ENCODE measurements around the gene RELCH. TPM values are rescaled to one million over a fixed set of nuclear protein-coding genes. Genes with fewer than 3 reads are reported as not detected.

The RELCH gene
- polyA plus RNA-seq, 2 of the 4 experiments (the other 2 are of a cell fraction), result 13.5 to 17.5 TPM

- Histone ChIP-seq H3K4me2 (no peak overlapping the region), H3K4me1 (peaks cover 33% of the 10 kb centered on the region), H3K9me3 (no peaks in the 10 kb centered on the region), H3K4me3 (no peak overlapping the region), H3K27ac (peak overlapping the region in 1 of 2 experiments; percentile 79; a peak in 2 of 6 replicates)
- DNase-seq (ENCODE audit: low read depth in 1 of 2, low spot score in 1 of 2) (no peak), FAIRE-seq (no peak), ATAC-seq (no peak)
- TF ChIP-seq CTCF (IDR thresholded peaks at IDR 0.05), result no peak
- no peak for TF ChIP-seq CHD2 (IDR thresholded peaks at IDR 0.05; ENCODE audit: low read length, partially characterized antibody)
- no peak for TF ChIP-seq RFX5 (IDR thresholded peaks at IDR 0.05)
- no peak for TF ChIP-seq KDM5A (IDR thresholded peaks at IDR 0.05)
- TF ChIP-seq, protein P1, sequence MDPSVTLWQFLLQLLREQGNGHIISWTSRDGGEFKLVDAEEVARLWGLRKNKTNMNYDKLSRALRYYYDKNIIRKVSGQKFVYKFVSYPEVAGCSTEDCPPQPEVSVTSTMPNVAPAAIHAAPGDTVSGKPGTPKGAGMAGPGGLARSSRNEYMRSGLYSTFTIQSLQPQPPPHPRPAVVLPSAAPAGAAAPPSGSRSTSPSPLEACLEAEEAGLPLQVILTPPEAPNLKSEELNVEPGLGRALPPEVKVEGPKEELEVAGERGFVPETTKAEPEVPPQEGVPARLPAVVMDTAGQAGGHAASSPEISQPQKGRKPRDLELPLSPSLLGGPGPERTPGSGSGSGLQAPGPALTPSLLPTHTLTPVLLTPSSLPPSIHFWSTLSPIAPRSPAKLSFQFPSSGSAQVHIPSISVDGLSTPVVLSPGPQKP (IDR thresholded peaks at IDR 0.05; ENCODE audit: low read depth, low read length), result no peak
- no peak for TF ChIP-seq HOXA7 (CRISPR knock-in tag; IDR thresholded peaks at IDR 0.05)
- no peak for TF ChIP-seq JUNB (IDR thresholded peaks at IDR 0.05)
- no peak for TF ChIP-seq ZNF302 (CRISPR knock-in tag; IDR thresholded peaks at IDR 0.05)
- no peak for TF ChIP-seq USF2 (IDR thresholded peaks at IDR 0.05)
- no peak for TF ChIP-seq E2F6 (IDR thresholded peaks at IDR 0.05; ENCODE audit: borderline replicate concordance, low read depth)
- TF ChIP-seq HEYL (CRISPR knock-in tag; IDR thresholded peaks at IDR 0.05), result no peak
- TF ChIP-seq HDAC2 (IDR thresholded peaks at IDR 0.05), result no peak
- TF ChIP-seq NPAS2 (CRISPR knock-in tag; IDR thresholded peaks at IDR 0.05; ENCODE audit: borderline replicate concordance), result no peak
- TF ChIP-seq KDM1A (IDR thresholded peaks at IDR 0.05; ENCODE audit: low read depth), result no peak
- POLR2A ChIA-PET, result interaction anchor here (0.8 kb wide), 1 partner anchor 195 kb away, joined by 3 read pairs; no protein-coding TSS in a partner anchor
- 90% methylated on average over 11 of the region's 13 CpGs for WGBS (ENCODE audit: missing lambda C conversion rate)
- CTCF ChIA-PET, result interaction anchor here (1.4 kb wide), 2 partner anchors 13 to 254 kb away, joined by 3 to 4 read pairs; no protein-coding TSS in a partner anchor
Observed at GRCh38 chr18:62332964-62333695, 146.1 kb downstream of the RELCH start.

- peak overlapping the region; percentile 44 to 79; a peak in 5 of 6 replicates for H3K27ac ChIP-seq
- WGBS (ENCODE audit: missing lambda C conversion rate), result 53% methylated on average over 6 of the region's 8 CpGs
- peak overlapping the region; percentile 56 for H3K4me2 ChIP-seq
- TF ChIP-seq TFCP2L1 (CRISPR knock-in tag; IDR thresholded peaks at IDR 0.05) (no peak), EHMT2 (IDR thresholded peaks at IDR 0.05; ENCODE audit: low read depth) (no peak), ZNF302 (CRISPR knock-in tag; IDR thresholded peaks at IDR 0.05) (no peak)
- TF ChIP-seq, protein P2, sequence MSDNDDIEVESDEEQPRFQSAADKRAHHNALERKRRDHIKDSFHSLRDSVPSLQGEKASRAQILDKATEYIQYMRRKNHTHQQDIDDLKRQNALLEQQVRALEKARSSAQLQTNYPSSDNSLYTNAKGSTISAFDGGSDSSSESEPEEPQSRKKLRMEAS (IDR thresholded peaks at IDR 0.05), result 0 out of 2 replicates have a peak, but pooled peaks have one; percentile 23
- DNase-seq (ENCODE audit: low read depth in 1 of 2, low spot score in 1 of 2) (peak; percentile 35 to 41), FAIRE-seq (no peak), ATAC-seq (peak; percentile 63 to 83; a peak in 5 of 6 replicates)
- peaks cover 35% of the 10 kb centered on the region for H3K4me1 ChIP-seq
- CTCF ChIA-PET, result interaction anchor here (0.6 to 1.4 kb wide), 6 partner anchors 8 to 524 kb away, joined by 3 to 4 read pairs (median 3); partner anchors contain the start of gene TNFRSF11A
- POLR2A ChIA-PET, result no interaction called here
- no peak overlapping the region for H3K4me3 ChIP-seq
- no peaks in the 10 kb centered on the region for H3K9me3 ChIP-seq
Observed at GRCh38 chr18:62334120-62334519, 147.1 kb downstream of the RELCH start.

DNA sequence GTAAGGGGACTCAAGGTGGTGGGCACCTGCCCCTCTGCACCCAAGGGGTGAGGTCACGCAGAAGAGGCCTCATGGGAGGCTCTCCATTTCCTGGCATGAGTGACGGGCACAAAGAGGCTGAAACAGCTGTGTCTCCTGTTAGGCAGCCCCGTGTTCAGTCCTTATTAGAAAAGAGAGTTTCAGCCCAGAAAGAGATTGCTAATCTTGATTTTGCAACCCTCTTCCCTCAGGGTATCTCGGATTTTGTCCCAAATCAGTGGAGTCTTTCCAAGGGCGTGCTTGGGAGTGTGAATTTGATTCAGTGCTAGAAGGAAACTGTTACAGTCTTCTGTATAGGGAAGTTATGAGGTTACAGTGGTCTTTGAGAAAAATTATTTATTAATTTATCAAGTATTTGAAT is 148.4 kb downstream of the RELCH start:
- WGBS (ENCODE audit: missing lambda C conversion rate), result 80% methylated on average over 5 of the region's 5 CpGs
- CTCF ChIA-PET, result interaction anchor here (1.0 kb wide), 1 partner anchor 15 kb away, joined by 3 read pairs; no protein-coding TSS in a partner anchor

More for the DNA sequence above, 148.4 kb downstream of the RELCH start:
- POLR2A ChIA-PET, result no interaction called here
- Histone ChIP-seq H3K4me1 (peaks cover 34% of the 10 kb centered on the region), H3K4me2 (no peak overlapping the region), H3K4me3 (no peak overlapping the region), H3K9me3 (no peaks in the 10 kb centered on the region), H3K27ac (peak overlapping the region in 1 of 2 experiments; percentile 79; a peak in 1 of 6 replicates)
- no peak for ATAC-seq
- DNase-seq (ENCODE audit: low read depth in 1 of 2, low spot score in 1 of 2), result no peak
- no peak for FAIRE-seq
- TF ChIP-seq, protein P3, sequence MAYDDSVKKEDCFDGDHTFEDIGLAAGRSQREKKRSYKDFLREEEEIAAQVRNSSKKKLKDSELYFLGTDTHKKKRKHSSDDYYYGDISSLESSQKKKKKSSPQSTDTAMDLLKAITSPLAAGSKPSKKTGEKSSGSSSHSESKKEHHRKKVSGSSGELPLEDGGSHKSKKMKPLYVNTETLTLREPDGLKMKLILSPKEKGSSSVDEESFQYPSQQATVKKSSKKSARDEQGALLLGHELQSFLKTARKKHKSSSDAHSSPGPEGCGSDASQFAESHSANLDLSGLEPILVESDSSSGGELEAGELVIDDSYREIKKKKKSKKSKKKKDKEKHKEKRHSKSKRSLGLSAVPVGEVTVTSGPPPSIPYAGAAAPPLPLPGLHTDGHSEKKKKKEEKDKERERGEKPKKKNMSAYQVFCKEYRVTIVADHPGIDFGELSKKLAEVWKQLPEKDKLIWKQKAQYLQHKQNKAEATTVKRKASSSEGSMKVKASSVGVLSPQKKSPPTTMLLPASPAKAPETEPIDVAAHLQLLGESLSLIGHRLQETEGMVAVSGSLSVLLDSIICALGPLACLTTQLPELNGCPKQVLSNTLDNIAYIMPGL (CRISPR knock-in tag; IDR thresholded peaks at IDR 0.05; ENCODE audit: borderline replicate concordance), result no peak
- no peak for TF ChIP-seq CEBPB (IDR thresholded peaks at IDR 0.05)
- no peak for TF ChIP-seq RAD21 (conservative IDR thresholded peaks at IDR 0.05 in 1 of 2, IDR thresholded peaks at IDR 0.05 in 1 of 2)
- TF ChIP-seq FOXS1 (CRISPR knock-in tag; IDR thresholded peaks at IDR 0.05), result no peak
- no peak for TF ChIP-seq PHF8 (IDR thresholded peaks at IDR 0.05; ENCODE audit: borderline replicate concordance, low read depth)
- TF ChIP-seq HOXA7 (CRISPR knock-in tag; IDR thresholded peaks at IDR 0.05), result no peak

All from A549 (cell line).